ENCODE measurements around the gene AP5S1.
"Not testable (repeated sequence)": the region's sequence is repeated elsewhere in the genome, so short reads cannot be mapped to it uniquely, and the experiment has no call there.

The AP5S1 gene

GRCh38 chr20:3794168-3794567, 26.2 kb upstream of the AP5S1 start:
- DNase-seq (ENCODE audit: low read depth) = not testable (repeated sequence)

DNA sequence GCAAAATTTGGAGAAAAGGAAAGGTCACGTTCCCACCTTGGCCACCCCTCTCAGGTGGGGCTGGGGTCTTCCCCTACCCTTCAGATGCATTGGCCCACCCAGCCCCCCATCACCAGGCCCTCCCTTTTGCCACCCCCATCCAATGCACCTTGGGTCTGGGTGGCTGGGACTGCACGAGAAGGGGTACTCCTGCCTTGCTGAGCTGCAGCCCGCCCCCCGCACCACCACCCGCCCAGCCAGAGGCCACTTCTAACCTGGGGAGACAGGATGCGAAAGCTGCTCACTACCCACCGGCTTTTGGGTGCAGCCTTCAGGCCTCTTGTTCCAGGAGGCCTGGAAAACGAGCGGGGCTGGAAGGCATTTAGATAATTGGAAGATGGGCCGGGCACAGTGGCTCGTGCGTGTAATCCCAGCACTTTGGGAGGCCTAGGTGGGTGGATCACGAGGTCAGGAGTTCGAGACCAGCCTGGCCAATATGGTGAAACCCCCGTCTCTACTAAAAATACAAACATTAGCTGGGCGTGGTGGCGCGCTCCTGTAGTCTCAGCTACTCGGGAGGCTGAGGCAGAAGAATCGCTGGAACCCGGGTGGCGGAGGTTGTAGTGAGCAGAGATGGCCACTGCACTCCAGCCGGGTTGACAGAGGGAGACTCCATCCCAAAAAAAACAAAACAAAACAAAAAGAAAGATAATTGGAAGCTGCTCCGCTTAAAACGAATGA, 25.5 kb upstream of the AP5S1 start:
- DNase-seq (ENCODE audit: low read depth) = no peak

GRCh38 chr20:3795511-3796468, 24.6 kb upstream of the AP5S1 start, which contains the start of gene CDC25B:
CDC25B (plus strand) TSS chr20:3796310; CDS start chr20:3796532, 222 bp downstream.
- peak; percentile 94 for DNase-seq (ENCODE audit: low read depth)

GRCh38 chr20:3796477-3797225, 23.7 kb upstream of the AP5S1 start:
- DNase-seq (ENCODE audit: low read depth) = peak; percentile 33

DNA sequence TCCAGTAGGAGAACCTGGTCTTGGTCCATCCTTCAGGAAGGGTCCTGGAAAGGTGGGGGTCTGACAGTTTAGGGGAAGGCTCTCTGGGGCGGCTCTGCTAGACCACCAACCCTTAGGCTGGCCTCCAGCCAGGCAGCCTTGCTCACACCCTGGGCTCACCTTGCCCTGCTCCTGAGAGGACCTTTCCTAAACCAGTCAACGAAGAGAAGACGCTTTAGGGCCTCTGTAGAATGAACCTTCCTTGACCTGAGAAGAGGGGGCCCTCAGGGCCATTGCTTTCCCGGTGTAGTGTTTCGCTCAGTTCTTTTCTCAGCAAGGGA, 23.2 kb upstream of the AP5S1 start:
- no peak for DNase-seq (ENCODE audit: low read depth)

GRCh38 chr20:3797592-3798372, 22.6 kb upstream of the AP5S1 start:
- DNase-seq (ENCODE audit: low read depth) = peak; percentile 72

DNA sequence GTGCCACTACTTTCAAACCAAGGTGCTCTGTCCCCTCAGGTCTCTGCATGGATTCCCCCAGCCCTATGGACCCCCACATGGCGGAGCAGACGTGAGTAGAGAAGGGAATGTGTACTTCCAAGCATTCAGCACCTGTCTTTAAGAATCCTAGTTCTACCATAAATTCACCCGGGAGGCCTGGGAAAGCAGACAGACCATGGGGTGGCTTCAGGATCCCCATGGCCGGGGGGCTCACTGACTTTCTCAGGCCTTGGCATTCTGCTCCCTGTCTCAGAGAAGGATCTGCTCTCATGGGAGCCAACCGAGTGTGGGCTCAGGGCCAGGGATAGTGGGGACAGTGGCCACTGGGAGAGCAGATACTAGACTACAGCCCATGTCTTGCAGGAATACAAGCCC, 22.0 kb upstream of the AP5S1 start:
- DNase-seq (ENCODE audit: low read depth) = no peak

GRCh38 chr20:3798908-3799248, 21.5 kb upstream of the AP5S1 start:
- no peak for DNase-seq (ENCODE audit: low read depth)

DNA sequence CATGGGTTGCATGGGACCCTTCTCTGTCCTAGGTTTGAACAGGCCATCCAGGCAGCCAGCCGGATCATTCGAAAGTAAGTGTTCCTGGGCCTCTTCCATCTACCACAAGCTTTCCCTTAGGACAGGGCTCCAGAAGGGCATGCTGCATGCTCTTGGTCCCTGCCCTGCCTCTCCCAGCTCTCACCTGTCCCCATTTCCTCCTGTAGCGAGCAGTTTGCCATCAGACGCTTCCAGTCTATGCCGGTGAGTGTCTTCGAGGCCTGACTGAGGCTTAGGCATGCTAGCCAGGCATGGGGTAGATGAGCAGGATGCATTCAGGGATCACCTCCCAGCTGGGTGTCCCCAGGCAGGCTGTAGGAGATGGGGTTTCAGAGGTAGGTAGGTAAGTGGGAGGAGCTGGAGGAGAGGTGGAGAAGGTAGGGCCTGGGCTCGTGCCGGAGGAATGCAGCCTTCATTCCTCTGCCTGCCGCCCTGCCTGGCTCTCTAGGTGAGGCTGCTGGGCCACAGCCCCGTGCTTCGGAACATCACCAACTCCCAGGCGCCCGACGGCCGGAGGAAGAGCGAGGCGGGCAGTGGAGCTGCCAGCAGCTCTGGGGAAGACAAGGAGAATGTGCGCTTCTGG, 20.0 kb upstream of the AP5S1 start:
- no peak for DNase-seq (ENCODE audit: low read depth)

DNA sequence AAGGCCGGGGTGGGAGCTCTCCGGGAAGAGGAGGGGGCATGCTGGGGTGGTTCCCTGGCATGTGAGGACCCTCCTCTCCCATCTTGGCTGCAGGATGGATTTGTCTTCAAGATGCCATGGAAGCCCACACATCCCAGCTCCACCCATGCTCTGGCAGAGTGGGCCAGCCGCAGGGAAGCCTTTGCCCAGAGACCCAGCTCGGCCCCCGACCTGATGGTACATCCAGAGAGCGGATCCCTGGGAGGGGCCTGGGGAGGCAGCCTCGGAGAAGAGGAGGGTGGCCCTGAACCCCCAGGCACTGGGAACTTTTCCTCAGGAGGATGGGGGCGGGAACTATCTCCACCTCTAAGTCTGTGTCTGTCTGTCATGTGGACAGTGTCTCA, 19.5 kb upstream of the AP5S1 start:
- no peak for DNase-seq (ENCODE audit: low read depth)

- DNase-seq (ENCODE audit: low read depth) = no peak
Measured at GRCh38 chr20:3801299-3801698, 19.0 kb upstream of the AP5S1 start.

- no peak for DNase-seq (ENCODE audit: low read depth)
Measured at GRCh38 chr20:3801846-3802245, 18.5 kb upstream of the AP5S1 start.

DNA sequence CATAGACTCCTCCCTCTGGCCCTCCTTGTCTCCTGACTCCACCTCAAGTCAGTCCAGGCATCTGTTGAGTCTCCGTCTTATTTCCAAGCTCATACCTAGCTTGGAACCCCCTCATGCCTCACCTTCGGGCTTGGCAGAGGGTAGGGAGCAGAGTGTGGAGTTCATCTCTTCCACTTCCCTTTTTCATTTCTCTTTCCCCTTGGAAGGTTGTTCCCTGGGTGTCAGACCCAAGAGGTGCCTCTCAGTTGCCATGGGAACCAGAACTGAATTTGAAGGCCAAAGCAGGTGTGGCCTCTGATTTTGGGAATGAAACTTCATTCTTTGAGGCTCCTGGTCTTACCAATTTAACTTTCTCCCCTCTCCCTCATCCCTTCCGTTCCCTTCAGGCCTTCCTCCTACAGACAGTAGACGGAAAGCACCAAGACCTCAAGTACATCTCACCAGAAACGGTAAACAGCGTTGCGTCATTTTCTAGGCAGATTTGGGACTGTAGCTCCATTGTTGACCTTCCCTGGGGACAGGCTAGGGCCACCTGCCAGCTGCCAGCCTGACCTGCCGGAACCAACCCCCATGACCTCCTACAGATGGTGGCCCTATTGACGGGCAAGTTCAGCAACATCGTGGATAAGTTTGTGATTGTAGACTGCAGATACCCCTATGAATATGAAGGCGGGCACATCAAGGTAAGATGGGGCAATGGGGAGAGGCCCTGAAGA, 17.7 kb upstream of the AP5S1 start:
- no peak for DNase-seq (ENCODE audit: low read depth)

DNA sequence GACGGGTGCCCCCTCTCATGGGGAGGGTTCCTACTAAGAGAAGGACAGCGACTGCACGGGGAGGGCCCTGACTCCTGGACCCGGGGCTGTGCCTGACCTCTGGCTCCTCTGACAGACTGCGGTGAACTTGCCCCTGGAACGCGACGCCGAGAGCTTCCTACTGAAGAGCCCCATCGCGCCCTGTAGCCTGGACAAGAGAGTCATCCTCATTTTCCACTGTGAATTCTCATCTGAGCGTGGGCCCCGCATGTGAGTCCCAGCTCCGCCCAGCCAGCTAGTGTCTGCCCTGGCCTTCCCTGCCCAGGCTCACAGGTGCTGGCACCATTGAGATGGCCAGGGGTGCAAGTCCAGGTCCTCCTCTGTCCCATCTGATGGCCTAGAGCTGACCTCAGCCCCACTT, 17.1 kb upstream of the AP5S1 start:
- DNase-seq (ENCODE audit: low read depth) = no peak

DNA sequence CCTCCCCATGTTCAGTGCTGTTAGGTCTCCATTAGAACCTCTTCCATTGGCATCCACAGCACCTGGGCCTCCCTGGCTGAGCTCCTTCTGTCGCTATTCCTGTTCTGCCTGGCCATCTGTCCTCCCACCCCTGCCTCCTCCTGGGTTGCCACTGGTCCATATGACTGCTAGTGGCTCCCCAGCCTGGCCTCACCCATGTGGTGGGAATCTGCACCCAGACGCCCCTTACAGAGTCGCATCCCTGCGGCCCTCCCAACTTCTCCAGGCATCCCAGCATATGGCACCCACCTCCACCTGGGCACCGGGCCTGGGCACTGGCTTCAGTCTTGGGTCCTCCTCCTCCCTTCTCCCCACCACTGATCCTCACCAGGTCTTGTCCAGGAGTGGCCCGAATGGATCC, 16.5 kb upstream of the AP5S1 start:
- no peak for DNase-seq (ENCODE audit: low read depth)

DNA sequence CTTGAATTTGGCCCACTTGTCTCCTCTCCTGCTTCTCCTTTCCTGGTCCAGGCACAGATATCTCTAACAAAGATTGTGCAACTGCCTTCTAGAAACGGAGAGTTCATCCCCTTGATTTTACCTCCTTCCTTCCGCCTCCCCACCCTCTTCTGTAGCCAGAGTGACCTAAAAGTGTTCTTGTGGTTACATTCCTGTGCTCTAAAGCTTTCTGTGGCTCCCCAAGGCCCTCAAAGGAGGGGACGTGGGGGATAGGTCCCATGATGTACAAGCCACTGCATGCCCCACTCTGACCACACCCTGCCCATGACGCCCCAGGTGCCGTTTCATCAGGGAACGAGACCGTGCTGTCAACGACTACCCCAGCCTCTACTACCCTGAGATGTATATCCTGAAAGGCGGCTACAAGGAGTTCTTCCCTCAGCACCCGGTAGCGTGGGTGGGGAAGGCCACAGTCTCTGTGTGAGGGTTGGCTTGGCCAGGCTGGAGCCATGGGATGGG, 16.0 kb upstream of the AP5S1 start:
- no peak for DNase-seq (ENCODE audit: low read depth)

DNA sequence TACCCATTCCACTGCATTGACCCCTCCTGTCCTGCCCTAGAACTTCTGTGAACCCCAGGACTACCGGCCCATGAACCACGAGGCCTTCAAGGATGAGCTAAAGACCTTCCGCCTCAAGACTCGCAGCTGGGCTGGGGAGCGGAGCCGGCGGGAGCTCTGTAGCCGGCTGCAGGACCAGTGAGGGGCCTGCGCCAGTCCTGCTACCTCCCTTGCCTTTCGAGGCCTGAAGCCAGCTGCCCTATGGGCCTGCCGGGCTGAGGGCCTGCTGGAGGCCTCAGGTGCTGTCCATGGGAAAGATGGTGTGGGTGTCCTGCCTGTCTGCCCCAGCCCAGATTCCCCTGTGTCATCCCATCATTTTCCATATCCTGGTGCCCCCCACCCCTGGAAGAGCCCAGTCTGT, 15.6 kb upstream of the AP5S1 start:
- no peak for DNase-seq (ENCODE audit: low read depth)

- DNase-seq (ENCODE audit: low read depth) = no peak
Measured at GRCh38 chr20:3808544-3808943, 11.8 kb upstream of the AP5S1 start.

DNA sequence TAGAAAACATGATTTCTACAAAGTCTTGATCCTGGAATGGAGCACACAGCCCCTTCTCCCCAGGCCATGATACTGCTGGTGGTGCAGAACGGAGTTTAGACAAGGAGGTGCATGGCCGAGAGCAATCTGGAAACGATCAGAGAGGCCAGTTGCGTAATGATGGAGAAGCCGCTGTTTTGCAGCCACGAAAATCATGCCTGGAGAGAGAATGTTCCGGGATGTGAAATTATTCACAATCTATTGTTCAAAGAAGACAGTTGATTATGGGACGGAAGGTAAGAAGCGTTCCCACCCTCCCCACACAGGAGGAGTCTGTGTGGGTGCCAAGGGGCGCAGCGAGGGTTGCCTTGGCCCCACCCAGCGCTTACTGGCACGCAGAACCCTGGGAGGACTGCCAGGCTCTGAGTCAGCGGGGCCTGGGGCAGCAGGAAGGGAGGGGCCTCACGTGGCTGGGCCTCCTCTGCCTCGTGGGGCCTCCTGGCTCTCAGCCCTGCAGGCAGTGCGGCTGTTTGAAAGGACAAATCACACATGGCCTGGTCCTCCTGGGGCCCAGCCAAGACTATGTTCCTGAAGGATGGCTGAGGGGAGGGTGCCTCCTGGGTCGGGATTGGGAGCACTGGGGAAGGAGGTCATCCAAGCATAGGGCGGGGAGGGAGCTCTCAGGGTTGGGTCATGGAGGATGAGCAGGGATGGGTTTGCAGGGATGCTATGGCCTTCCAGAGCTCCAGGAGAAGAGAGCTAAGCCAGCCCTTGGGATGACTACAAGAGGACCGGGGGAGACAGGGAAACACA, 8.7 kb upstream of the AP5S1 start:
- peak; percentile 98 for DNase-seq (ENCODE audit: low read depth)

DNA sequence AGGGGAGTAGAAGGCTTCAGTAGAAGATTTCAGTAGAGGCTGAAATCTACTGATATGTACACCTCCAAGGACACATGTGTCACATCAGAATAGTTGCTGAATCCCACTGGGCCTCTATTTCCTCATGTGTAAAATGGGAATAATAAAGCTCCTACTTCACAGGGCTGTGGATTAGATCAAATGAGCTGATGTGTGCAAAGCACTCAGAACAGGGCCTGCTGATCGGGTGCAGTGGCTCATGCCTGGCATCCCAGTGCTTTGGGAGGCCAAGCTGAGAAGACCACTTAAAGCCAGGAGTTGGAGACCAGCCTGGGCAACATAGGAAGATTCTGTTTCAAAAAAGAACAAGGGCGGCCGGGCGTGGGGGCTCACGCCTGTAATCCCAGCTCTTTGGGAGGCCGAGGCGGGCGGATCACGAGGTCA, 8.1 kb upstream of the AP5S1 start:
- no peak for DNase-seq (ENCODE audit: low read depth)

Data from ELR (cell line).